ENCODE measurements around the gene KRT38. TPM values are rescaled to one million over a fixed set of nuclear protein-coding genes. Genes with fewer than 3 reads are reported as not detected.
A peak's percentile ranks its signal among the peaks of the same experiment; 100 is the strongest.

Gene KRT38
- total RNA-seq: not detected

DNA sequence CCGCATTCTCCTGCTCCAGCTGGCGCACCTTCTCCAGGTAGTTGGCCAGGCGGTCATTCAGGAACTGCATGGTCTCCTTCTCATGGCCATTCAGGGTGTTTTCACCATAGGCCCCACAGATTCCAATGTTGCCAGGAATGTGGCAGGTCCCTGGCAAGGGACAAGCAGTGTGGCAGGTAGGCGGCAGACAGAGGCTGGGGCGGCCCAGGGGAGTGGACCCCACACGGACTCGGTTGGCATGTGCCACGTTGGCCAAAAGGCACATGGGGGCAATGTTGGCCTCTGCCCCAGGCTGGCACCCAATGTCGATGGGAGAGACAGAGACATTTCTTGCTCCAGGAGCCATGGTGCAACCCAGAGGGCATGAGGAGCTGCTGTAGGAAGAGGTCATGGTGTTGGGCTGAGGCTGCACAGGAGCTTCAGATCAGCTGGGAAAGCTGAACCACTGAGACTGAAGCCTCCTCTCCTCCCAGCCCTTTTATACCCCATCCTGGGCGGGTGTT, at the start of gene KRT38:
Gene KRT38 (minus strand): TSS at position 453 of the 503 bp plus-strand sequence. CDS start 62 bp downstream, at position 391.
- DNase-seq (ENCODE audit: low spot score): no peak
- ATAC-seq: no peak
- intact Hi-C loops (cut with DNase I): no loop called here

DNA sequence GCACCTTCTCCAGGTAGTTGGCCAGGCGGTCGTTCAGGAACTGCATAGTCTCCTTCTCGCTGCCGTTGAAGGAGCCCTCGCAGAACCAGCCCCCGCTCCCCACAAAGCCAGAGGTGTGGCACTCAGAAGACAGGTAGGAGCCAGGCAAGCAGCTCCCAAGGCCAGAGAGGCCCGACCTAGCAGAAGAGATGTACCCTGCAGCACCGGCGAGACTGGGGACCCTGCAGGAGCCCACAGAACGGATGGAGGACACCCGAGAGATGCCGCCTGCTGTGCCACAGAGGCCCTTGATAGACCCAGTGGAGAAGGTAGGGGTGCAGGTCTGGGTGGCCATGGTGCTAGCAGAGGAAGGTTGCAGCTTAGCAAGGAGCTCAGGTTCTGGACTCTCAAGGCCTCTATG, 48.7 kb upstream of the KRT38 start, which contains the start of gene KRT36:
Gene KRT36 (minus strand): TSS at position 380 of the 400 bp plus-strand sequence. CDS start 46 bp downstream, at position 334.
- intact Hi-C loops (cut with DNase I): no loop called here
- DNase-seq (ENCODE audit: low spot score) (no peak), ATAC-seq (no peak)

DNA sequence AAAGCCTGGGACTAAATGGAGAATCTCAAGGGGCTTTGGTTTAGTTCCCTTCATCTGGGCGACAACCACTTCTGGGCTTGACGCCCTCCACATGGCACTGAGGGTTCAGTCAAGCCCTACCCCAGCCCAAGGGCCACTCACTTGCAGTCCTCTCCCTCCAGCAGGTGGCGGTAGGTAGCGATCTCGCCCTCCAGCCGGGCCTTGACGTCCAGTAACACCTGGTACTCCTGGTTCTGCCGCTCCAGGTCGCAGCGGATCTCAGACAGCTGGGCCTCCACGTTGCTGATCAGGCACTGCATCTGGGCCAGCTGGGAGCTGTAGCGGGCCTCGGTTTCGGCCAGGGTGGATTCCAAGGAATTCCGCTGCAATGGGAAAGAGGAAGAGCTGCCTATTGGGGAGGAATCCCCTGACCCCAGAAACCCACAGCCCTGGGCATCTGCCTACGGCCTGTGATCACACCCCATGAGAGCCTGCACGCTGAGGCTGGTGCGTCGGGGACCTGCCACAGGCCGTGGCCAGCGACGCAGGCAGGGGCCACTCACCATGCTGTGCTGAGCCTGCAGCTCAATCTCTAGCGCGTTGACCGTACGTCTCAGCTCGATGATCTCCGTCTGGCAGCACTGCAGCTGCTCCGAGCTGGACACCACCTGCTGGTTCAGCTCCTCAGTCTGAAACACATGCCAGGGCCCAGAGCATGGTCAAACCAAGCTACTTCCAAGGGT, 46.2 kb upstream of the KRT38 start:
- DNase-seq (ENCODE audit: low spot score) (no peak), ATAC-seq (no peak)

DNA sequence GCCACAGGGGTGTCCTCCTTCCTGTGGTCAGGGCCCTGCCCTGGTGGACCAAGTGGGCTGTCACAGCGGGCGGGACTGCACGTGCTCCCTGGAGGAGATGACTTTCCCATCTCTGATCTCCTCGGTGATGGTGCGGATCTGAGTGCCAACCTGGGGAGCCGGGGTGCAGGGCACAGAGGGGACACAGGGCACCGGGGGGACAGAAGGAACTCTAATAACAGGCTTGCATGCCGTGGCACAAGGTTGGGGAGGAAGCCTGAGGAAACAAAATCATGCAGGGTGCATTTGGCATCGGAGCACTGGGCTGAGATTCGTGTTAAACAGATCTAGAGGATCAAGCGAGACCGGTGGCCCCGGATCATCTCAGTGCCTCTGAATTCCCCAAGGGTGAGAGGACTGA, 45.5 kb upstream of the KRT38 start:
- no peak for ATAC-seq
- no peak for DNase-seq (ENCODE audit: low spot score)
- intact Hi-C loops (cut with DNase I): no loop called here

More for the DNA sequence above, 46.2 kb upstream of the KRT38 start:
- intact Hi-C loops (cut with DNase I): no loop called here

DNA sequence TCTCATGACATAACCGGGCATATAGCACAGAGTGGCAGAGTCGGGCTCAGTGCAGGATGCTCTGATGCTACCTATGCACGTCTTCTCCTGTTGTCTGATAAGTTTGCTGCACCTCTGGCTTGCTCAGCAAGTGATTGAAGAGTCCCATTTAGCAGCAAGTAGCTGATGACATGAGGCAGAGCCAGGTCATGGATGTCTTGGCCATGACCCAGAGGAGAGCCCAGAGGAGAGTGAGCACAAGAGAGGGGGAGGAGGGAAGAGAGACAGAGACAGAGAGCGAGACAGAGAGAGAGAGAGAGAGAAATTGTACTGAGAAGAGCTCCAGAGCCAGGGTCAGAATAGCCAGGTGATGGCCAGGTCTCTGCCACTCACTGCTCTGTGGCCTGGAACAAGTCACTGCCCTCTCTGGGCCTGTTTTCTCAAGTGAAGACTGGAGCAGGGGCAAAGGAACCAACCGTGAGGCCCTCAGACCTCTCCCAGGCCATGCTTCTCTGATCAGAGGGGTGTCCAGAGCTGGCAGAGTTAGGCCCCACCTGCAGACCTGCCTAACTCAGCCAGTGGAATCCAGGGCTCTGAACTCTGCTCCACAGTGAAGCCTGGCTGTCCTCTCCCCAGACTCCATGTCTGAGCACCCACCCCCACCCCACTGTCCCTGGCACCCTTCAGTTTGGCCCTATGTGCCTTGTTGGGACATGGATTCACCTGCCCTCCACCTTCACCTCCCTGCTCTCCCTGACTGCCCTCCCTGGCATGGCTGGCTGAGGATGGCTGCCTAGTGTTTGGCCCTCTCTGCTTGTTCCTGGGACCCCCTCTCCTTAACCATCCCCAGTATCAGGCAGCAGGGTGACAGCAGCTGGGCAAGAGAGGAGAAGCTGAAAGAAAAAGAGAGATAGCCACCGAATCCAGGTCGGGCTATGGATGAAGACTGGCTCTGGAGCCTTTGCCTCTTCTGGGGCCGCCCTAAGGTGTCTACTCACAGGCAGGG, 44.4 kb upstream of the KRT38 start:
- no peak for DNase-seq (ENCODE audit: low spot score)
- intact Hi-C loops (cut with DNase I): no loop called here
- ATAC-seq: no peak

DNA sequence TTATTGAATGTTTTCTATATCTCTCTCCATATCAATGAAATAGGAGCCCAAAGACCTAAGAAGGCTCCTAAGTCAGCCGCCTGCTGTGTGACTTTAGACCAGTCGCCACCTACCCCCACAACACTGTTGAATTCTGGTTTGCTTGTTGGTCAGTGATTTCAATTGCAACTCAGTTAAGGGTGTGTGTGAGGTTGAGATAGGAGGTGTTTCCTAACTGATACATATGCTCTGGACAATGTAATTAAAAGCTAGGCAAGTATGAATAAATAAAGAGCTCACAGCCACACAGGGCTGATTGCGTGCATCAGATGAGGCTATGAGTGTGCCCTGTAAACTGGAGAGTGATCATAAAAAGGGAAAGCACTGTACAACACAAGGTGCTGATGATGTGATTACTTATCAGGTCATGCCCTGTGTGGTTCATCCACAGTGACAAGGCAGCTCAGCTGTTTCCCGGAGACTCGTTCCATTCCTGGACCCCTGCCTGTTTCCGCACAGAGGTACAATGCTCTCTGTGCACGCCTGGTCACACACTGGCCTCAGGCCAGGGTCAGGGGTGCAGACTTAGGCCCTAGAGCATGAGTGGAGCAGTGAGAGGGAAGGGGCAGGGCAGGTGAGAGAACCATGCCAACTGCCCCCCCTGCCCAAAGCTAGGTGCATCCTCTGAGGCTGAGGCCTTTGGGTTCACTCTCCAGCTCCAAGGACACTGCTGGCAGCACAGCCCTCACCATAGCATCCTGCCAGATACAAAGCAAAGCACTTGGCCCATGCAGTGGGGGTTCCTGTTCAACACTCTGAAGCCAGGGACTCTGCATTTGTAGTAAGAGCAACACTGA, 43.4 kb upstream of the KRT38 start:
- intact Hi-C loops (cut with DNase I): no loop called here
- ATAC-seq (no peak), DNase-seq (ENCODE audit: low spot score) (no peak)

DNA sequence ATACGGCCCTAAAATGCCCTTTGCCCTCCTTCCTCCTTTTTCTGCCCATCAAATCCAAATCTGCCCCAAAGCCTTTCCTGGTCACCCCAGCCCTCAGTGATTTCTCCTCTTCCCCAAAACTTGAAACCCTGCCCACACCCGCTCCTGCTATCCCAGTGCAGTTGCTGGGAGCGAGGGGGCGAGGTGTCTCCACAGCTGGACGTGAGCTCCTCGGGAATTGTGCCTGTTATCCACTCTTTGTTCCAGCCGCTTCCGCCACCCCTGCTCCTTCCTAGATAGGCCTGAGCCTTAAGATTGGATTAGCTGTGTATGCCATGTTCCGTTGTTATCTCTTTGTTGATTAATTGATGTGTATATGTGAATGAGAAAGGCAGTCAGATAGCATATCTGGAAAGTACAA, 42.7 kb upstream of the KRT38 start:
- intact Hi-C loops (cut with DNase I): no loop called here
- ATAC-seq (no peak), DNase-seq (ENCODE audit: low spot score) (no peak)

DNA sequence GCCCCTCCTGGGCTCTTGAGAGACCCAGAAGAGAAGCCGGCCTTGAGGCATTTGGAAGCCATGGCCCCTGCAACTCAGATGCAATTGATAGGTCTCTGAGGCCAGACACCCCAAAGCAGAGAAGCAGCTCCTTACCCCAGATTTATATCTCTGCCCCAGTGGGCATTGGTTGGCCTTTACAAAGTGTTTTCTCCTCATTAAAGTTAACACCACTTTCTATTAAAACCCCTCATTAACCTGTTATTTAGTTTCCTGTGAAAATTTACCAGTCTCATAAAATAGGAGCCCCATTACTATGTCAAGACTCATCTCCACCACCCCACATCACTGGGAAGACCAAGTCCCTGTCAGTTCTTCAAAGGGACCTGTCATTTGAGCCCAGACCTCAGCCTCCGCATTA, 40.3 kb upstream of the KRT38 start, which contains the start of gene KRT35:
Gene KRT35 (minus strand): TSS at position 116 of the 400 bp plus-strand sequence. CDS start 54 bp downstream, at position 62.
- DNase-seq (ENCODE audit: low spot score) (no peak), ATAC-seq (no peak)
- intact Hi-C loops (cut with DNase I): no loop called here

DNA sequence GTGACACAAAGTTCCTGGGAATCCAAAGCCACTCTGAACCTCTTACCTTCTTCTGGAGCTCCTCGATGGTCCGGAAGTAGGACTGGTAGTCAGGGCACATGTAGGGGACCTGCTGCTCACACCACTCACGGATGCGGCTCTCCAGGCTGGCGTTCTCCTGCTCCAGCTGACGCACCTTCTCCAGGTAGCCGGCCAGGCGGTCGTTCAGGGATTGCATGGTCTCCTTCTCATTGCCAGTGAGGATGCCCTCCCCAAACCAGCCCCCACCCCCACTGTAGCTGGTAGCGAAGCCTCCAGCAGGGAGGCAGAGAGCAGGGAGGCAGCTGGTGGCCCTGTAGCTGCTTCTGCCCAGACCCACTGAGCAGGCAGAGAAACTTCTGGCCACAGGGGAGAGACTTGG, 39.8 kb upstream of the KRT38 start:
- DNase-seq (ENCODE audit: low spot score) (no peak), ATAC-seq (no peak)
- intact Hi-C loops (cut with DNase I): no loop called here

DNA sequence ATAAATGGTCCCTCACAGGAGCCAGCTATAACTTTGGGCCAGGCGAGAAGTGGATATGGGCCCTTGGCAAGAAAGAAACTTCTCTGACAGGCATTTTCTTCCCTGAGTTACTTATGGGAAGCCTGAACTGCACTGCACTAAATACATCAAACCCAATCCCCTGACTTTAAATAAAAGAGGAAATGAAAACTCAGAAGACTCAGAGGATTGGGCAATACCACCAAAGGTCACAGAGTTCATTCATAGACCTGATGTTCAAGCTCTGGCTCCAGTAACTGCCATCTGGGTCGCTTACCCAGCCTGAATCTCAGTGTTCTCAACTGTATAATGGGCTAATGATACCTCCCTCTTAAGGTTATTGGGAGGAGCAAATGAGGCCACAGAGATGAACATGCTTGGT, 39.4 kb upstream of the KRT38 start:
- ATAC-seq (no peak), DNase-seq (ENCODE audit: low spot score) (no peak)
- intact Hi-C loops (cut with DNase I): no loop called here

DNA sequence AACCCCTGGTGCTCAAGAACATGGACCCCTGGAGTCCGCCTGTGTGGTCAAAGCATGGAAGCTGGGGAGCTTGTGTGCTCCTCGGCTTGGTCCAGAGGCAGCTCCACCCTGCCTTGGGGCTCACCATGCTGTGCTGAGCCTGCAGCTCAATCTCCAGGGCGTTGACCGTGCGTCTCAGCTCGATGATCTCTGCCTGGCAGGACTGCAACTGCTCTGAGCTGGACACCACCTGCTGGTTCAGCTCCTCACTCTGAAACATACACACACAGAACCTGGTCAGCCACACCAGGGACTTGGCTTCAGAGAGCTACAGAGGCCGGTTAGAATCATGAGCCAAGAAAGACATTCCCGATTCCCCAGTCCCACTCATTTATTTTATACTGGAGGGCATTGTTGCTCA, 37.5 kb upstream of the KRT38 start:
- intact Hi-C loops (cut with DNase I): no loop called here
- ATAC-seq (peak; percentile 51), DNase-seq (ENCODE audit: low spot score) (no peak)

DNA sequence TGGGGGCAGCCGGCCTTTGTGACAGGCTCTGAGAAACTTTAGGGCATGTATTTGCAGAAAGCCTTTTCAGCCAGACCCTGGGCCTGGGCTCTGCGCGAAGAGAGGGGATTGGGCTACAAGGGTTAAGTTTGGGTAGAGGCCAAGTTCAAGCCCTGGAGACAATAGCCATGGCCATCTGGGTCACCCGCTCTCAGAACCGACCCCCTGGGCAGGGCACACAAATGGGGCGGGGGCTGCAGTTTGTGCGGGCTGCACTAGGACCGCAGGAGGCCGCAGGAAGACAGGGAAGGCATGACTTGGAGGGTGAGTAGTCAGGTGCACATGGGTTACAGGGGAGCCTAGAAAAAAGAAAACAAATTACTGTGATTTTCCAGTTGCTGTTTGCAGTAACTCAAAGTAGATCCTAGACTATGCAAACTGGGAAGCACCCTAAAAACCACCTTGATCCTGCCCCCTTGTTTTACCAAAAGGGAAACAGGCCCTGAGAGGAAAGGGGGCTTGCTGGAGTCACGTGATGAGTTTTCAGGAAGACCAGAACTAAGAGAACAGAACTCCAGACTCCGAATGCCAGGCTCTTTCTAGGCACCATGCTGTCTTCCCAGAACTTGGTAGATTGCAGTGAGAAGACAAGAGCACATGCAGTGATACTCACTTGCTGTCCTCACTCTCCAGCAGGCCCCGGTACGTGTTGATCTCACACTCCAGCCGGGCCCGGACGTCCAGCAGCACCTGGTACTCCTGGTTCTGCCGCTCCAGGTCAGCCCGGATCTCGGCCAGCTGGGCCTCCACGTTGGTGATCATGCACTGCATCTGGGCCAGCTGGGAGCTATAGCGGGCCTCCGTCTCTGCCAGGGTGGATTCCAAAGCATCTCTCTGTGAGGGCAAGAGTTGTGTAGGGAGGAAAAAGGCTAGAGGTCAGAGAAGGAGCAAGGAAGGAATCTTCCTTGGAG, 36.4 kb upstream of the KRT38 start:
- intact Hi-C loops (cut with DNase I): no loop called here
- peak; percentile 54 for DNase-seq (ENCODE audit: low spot score)
- peak; percentile 34 for ATAC-seq

DNA sequence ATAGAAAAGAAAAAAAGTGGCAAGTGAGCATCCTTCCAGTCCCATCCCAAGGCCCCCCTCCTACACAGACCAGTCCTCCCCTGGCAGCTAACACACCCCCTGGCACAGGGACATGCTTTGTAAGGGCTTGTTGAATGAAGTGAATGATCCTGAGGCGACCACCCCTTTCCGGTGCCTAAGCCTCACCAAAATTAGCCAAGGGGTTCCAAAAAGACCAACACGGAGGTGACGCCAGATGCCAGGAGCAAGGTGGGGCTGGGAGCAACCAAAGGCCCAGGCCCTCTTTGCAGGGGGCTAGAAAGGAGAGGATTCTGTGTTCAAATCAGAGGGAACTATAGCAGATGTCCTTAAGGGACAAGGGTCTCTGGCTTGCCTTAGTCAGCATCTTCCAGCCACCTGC, 34.6 kb upstream of the KRT38 start:
- DNase-seq (ENCODE audit: low spot score): no peak
- ATAC-seq: no peak
- intact Hi-C loops (cut with DNase I): no loop called here

DNA sequence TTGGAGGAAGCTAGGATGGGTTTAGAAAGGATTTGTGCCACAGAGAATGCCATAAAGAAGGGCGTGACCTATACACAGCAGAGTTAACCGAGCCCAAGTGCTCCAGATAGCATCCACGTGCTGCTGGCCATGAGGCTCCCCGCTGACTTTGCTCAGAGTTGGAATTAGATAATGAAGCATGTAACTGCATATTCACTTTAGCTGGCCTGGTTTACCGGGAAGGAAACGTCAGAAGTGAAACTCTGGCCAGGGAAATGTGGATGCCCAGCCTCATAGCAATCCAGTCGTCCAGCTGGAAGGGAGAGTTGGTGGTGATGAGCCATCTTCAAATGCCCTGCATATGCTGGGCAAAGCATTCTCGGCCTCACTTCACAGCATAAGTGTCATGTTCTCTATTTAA, 34.1 kb upstream of the KRT38 start:
- intact Hi-C loops (cut with DNase I): no loop called here
- ATAC-seq: no peak
- no peak for DNase-seq (ENCODE audit: low spot score)

DNA sequence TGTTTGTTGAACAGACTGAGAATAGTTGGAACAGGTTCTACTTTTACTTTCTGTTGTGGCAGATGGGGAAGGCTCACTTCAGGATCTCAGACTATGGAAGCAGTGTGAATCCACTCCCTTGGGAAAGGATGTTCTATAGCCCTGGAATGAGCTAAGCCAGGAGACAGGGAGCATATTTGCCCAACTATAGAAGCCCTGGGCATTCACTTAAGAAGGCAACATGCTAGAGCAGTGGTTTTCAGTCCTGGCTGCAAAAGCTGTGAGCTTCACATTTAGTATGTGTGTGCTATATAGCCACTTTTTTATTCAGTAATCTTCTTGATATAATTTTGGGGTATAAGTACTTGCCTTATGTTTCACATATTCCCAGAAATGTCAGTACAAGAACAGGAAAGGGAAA, 27.6 kb upstream of the KRT38 start:
- no peak for ATAC-seq

DNA sequence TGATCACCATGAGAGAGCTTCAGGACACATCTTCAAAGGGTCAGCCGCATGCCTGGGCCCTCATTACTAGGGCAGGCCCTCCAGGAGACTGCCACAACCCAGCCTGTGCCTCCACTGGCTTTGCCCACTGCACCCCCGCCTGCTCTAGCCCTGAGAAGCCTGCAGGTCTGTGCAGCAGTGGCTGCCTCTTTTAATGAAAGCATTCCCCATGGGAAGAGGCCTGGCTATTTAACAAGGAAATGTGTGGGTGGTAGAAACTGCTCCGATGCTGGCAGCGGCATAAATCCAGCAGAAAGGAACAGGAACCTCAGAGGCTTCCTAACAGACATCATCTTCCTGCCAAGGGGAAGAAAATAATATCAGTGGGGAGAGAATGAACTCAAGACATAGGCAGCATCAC, 26.8 kb upstream of the KRT38 start:
- no peak for ATAC-seq
- no peak for DNase-seq (ENCODE audit: low spot score)
- intact Hi-C loops (cut with DNase I): no loop called here

More for the DNA sequence above, 27.6 kb upstream of the KRT38 start:
- intact Hi-C loops (cut with DNase I): no loop called here
- DNase-seq (ENCODE audit: low spot score): no peak

DNA sequence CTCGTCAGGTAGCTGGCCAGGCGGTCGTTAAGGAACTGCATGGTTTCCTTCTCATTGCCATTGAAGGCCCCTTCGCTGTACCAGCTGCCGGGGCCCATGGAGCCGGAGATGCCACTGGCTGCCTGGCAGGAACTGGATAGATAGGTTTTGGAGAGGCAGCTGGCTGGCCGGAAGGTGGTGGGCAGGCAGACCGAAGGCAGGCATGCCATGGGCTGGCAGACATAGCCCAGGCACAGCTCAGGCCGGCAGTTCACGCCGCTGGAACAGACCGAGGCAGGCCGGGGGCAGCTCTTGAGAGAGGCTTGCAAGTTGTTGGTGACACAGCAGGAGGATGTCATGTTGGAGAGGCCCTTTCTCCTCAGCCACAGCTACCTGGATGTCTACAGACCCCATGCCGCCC, 26.2 kb upstream of the KRT38 start, which contains the start of gene KRT32:
Gene KRT32 (minus strand): TSS at position 399 of the 400 bp plus-strand sequence. CDS start 61 bp downstream, at position 338.
- intact Hi-C loops (cut with DNase I): no loop called here
- DNase-seq (ENCODE audit: low spot score) (no peak), ATAC-seq (no peak)

DNA sequence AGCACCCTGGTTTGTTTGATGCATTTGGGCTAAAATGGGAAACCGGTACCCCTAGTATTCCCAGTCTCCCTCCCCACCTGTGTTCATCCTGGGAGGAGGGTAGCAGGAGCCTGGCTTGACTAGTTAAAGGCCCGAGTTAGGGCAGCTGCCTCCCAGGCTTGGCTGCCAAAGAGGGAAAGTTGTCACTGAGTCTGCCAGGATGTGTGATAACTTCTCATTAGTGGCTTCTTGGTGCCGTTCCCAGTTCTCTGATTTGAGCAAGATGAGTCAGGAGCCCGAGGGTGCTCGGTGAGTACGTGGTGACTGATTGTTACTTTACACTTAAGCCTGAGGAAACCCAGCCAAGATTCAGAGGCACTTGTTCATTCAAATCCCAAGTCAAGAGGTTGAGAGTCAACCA, 23.9 kb upstream of the KRT38 start:
- ATAC-seq (peak; percentile 84), DNase-seq (ENCODE audit: low spot score) (no peak)
- intact Hi-C loops (cut with DNase I): no loop called here
